ENCODE measurements around the gene MECR.

The MECR gene

DNA sequence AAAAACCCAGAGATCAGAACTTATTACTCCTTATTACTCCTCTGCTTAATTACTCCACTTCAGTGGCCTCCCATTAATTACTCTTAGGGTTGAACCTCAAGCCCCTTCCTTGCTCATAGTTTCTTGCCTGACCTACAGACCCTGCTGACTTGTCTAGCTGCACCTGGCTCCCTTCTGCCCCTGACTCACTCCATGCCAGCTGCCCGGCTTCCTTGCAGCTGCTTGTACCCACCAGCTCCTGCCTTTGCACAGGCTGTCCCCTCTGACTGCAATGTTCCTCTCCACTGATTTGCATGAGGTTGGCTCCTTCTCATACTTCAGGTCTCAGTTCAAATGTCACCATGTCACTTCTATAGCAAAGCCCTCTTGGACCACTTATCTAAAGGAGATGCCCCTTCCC is 3.7 kb upstream of the MECR start:
- Histone ChIP-seq H3K27me3 (ENCODE audit: control insufficient read depth, insufficient read depth, low read length) (no peaks in the 10 kb centered on the region), H2AFZ (no peak overlapping the region), H3K4me1 (peaks cover 7% of the 10 kb centered on the region), H3K79me2 (no peaks in the 10 kb centered on the region), H3K4me3 (ENCODE audit: low read depth, low read length) (no peak overlapping the region), H3K4me2 (ENCODE audit: low read length) (no peak overlapping the region), H3K27ac (no peak overlapping the region), H3K36me3 (ENCODE audit: control insufficient read depth, insufficient read depth, low read length) (no peaks in the 10 kb centered on the region), H3K9ac (no peak overlapping the region), H3K9me3 (ENCODE audit: control insufficient read depth, low read length) (no peaks in the 10 kb centered on the region)
- TF ChIP-seq, protein P1, sequence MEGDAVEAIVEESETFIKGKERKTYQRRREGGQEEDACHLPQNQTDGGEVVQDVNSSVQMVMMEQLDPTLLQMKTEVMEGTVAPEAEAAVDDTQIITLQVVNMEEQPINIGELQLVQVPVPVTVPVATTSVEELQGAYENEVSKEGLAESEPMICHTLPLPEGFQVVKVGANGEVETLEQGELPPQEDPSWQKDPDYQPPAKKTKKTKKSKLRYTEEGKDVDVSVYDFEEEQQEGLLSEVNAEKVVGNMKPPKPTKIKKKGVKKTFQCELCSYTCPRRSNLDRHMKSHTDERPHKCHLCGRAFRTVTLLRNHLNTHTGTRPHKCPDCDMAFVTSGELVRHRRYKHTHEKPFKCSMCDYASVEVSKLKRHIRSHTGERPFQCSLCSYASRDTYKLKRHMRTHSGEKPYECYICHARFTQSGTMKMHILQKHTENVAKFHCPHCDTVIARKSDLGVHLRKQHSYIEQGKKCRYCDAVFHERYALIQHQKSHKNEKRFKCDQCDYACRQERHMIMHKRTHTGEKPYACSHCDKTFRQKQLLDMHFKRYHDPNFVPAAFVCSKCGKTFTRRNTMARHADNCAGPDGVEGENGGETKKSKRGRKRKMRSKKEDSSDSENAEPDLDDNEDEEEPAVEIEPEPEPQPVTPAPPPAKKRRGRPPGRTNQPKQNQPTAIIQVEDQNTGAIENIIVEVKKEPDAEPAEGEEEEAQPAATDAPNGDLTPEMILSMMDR (IDR thresholded peaks at IDR 0.05): no peak

DNA sequence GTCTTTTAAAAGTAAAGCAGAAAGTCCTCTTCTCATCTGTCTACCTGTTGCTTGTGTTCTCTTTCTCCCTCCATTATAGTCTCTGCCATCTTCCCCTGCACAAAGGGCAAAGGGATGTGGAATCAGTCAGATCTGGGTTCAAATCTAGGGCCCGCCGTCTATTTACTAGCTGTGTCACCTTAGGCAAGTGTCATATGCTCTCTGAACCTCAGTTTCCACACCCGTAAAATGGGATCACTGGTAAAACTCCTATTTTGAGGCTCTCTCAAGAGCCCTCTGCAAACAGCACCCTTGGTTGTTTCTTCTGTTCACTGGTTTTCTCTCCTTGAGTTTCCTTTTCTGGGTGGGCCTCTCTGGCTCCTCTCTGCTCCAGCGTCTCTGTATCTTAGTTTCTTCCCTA is 3.0 kb upstream of the MECR start:
- Histone ChIP-seq H2AFZ (no peak overlapping the region), H3K4me2 (ENCODE audit: low read length) (no peak overlapping the region), H3K9me3 (ENCODE audit: control insufficient read depth, low read length) (no peaks in the 10 kb centered on the region), H3K79me2 (no peaks in the 10 kb centered on the region), H3K4me3 (ENCODE audit: low read depth, low read length) (no peak overlapping the region), H3K4me1 (peaks cover 6% of the 10 kb centered on the region), H3K36me3 (ENCODE audit: control insufficient read depth, insufficient read depth, low read length) (no peaks in the 10 kb centered on the region), H3K27ac (no peak overlapping the region), H3K27me3 (ENCODE audit: control insufficient read depth, insufficient read depth, low read length) (no peaks in the 10 kb centered on the region), H3K9ac (no peak overlapping the region)
- TF ChIP-seq, protein P1 (IDR thresholded peaks at IDR 0.05): no peak

DNA sequence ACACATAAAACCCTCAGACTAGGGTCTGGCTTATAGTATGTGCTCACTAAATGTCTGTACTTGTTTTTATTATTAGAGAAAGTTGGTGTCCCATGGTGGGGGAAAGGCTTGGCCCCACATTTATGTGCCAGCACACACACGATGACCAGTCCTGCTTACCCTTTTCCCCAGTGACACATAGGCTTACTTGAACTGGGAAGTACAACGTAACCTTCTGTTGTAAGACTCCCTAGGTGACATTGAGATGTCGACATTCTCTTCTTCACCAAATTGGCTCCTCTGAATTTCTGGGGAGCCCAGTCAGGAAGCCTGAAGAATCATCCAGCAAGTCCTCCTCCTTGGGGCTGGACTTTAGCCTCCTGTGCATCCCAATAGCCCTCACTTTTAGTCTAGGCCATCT is 1.7 kb upstream of the MECR start:
- no peak overlapping the region for H3K4me3 ChIP-seq (ENCODE audit: low read depth, low read length)
- TF ChIP-seq, protein P1 (IDR thresholded peaks at IDR 0.05): no peak
- no peaks in the 10 kb centered on the region for H3K27me3 ChIP-seq (ENCODE audit: control insufficient read depth, insufficient read depth, low read length)
- no peak overlapping the region for H3K27ac ChIP-seq
- no peak overlapping the region for H3K9ac ChIP-seq
- H3K79me2 ChIP-seq: no peaks in the 10 kb centered on the region
- no peaks in the 10 kb centered on the region for H3K9me3 ChIP-seq (ENCODE audit: control insufficient read depth, low read length)
- H3K4me2 ChIP-seq (ENCODE audit: low read length): no peak overlapping the region
- H3K36me3 ChIP-seq (ENCODE audit: control insufficient read depth, insufficient read depth, low read length): no peaks in the 10 kb centered on the region
- H2AFZ ChIP-seq: no peak overlapping the region
- peaks cover 3% of the 10 kb centered on the region for H3K4me1 ChIP-seq

DNA sequence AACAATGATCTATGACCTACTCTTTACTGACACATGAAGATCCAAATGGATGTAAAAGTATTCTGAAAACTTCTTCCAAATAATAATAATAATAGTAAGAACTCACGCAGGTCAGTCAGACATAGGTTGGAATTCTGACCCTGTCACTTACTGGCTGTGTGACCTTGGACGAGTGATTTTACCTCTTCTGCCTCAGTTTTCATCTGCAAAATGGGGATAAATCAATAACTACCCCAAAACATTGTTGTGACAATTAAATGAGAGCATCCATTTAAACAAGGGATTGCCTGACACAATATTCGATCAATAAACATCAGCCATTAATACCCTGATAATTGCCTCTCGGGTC is 556 bp downstream of the MECR start:
- Histone ChIP-seq H3K27ac (peak overlapping the region; percentile 66), H3K9ac (peak overlapping the region; percentile 28), H3K4me3 (ENCODE audit: low read depth, low read length) (peak overlapping the region; percentile 95), H3K79me2 (no peaks in the 10 kb centered on the region), H3K9me3 (ENCODE audit: control insufficient read depth, low read length) (no peaks in the 10 kb centered on the region), H2AFZ (peak overlapping the region; percentile 95), H3K4me2 (ENCODE audit: low read length) (peak overlapping the region; percentile 96), H3K27me3 (ENCODE audit: control insufficient read depth, insufficient read depth, low read length) (no peaks in the 10 kb centered on the region), H3K36me3 (ENCODE audit: control insufficient read depth, insufficient read depth, low read length) (no peaks in the 10 kb centered on the region), H3K4me1 (no peaks in the 10 kb centered on the region)
- TF ChIP-seq, protein P1 (IDR thresholded peaks at IDR 0.05): no peak

DNA sequence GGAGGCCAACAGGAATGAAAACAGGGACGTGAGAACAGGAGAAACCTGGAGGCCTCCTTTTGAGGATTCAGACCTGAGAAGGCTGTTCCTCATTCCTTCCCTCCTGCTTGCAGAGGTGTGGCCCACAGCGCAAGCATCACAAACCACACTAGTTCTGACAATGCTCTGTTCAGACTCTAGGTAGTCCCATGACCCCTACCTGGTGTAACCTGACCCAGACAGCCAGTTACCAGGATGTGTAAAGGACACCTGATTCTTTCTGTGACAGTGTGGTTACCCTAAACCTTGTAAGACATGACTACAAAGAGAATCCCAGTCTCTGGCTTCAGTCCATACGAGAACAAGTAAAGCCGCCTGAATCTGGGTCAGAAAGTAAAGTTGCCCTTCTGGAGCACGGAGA is 3.2 kb downstream of the MECR start:
- Histone ChIP-seq H3K4me1 (no peaks in the 10 kb centered on the region), H3K9me3 (ENCODE audit: control insufficient read depth, low read length) (no peaks in the 10 kb centered on the region), H3K36me3 (ENCODE audit: control insufficient read depth, insufficient read depth, low read length) (no peaks in the 10 kb centered on the region), H3K9ac (no peak overlapping the region), H3K27me3 (ENCODE audit: control insufficient read depth, insufficient read depth, low read length) (no peaks in the 10 kb centered on the region), H2AFZ (no peak overlapping the region), H3K4me3 (ENCODE audit: low read depth, low read length) (no peak overlapping the region), H3K79me2 (no peaks in the 10 kb centered on the region), H3K27ac (no peak overlapping the region), H3K4me2 (ENCODE audit: low read length) (no peak overlapping the region)
- TF ChIP-seq, protein P1 (IDR thresholded peaks at IDR 0.05): no peak

All from parathyroid adenoma (tissue), 2 donors.